Measurements from ENCODE around the gene ANTXR1.

Gene ANTXR1

GRCh38 chr2:69222953-69223658 lies 210.1 kb downstream of the ANTXR1 start:
- H2BK120ac ChIP-seq (ENCODE audit: low read depth, low read length), result peak overlapping the region; percentile 82
- peak; percentile 81 for DNase-seq
- H3K18ac ChIP-seq (ENCODE audit: low read depth in 1 of 2, low read length in 2 of 2), result peak overlapping the region; percentile 58 to 89
- H2BK12ac ChIP-seq (ENCODE audit: low read length in 2 of 2), result peak overlapping the region; percentile 40 to 91
- H2BK15ac ChIP-seq (ENCODE audit: low read depth, poor library complexity, severe bottlenecking), result no peak overlapping the region
- peaks cover 6% of the 10 kb centered on the region for H3K4me1 ChIP-seq (ENCODE audit: control insufficient read depth, insufficient read depth, low read depth, low read length)
- H3K79me1 ChIP-seq (replicated peaks; ENCODE audit: low read length, poor library complexity, severe bottlenecking), result peaks cover 2% of the 10 kb centered on the region
- peak overlapping the region; percentile 57 for H4K8ac ChIP-seq (ENCODE audit: low read length)
- H3K27ac ChIP-seq (ENCODE audit: low read length, poor library complexity, severe bottlenecking), result no peak overlapping the region
- H3K4ac ChIP-seq (ENCODE audit: low read depth in 1 of 2, low read length in 2 of 2), result peak overlapping the region; percentile 76 to 88
- no peak overlapping the region for H3K14ac ChIP-seq (ENCODE audit: low read length in 2 of 2)
- peak overlapping the region; percentile 42 for H3K9ac ChIP-seq (ENCODE audit: low read length)
- peaks cover 2 to 4% of the 10 kb centered on the region in 2 experiments for H3K36me3 ChIP-seq (ENCODE audit: control insufficient read depth in 1 of 2, insufficient read depth in 2 of 2, low read depth in 1 of 2, low read length in 2 of 2)
- 81% methylated on average over 1 of the region's 3 CpGs for WGBS
- no peak overlapping the region for H3K4me2 ChIP-seq (ENCODE audit: low read length, poor library complexity, severe bottlenecking)
- peak overlapping the region; percentile 85 for H4K91ac ChIP-seq (ENCODE audit: low read length)
- H2AK5ac ChIP-seq (ENCODE audit: low read length, severe bottlenecking), result no peak overlapping the region
- H2AFZ ChIP-seq (ENCODE audit: low read depth, low read length), result no peak overlapping the region
- H3K23ac ChIP-seq (ENCODE audit: low read length in 2 of 2), result no peak overlapping the region
- no peak overlapping the region for H2BK5ac ChIP-seq (ENCODE audit: low read depth, low read length, poor library complexity, severe bottlenecking)
- no peaks in the 10 kb centered on the region for H3K27me3 ChIP-seq (ENCODE audit: control insufficient read depth in 1 of 2, insufficient read depth in 1 of 2, low read length in 2 of 2)
- no peaks in the 10 kb centered on the region for H3K9me3 ChIP-seq (ENCODE audit: control insufficient read depth, low read length)
- H3K4me3 ChIP-seq (ENCODE audit: insufficient read depth in 1 of 2, low read depth in 1 of 2, low read length in 2 of 2), result no peak overlapping the region

GRCh38 chr2:69223759-69224511 lies 211.0 kb downstream of the ANTXR1 start:
- H3K27me3 ChIP-seq (ENCODE audit: control insufficient read depth in 1 of 2, insufficient read depth in 1 of 2, low read length in 2 of 2), result no peaks in the 10 kb centered on the region
- no peak overlapping the region for H2AFZ ChIP-seq (ENCODE audit: low read depth, low read length)
- no peak for DNase-seq

GRCh38 chr2:69224512-69224837 lies 211.5 kb downstream of the ANTXR1 start:
- peak overlapping the region; percentile 53 for H4K91ac ChIP-seq (ENCODE audit: low read length)
- peak overlapping the region; percentile 13 to 69 for H3K4ac ChIP-seq (ENCODE audit: low read depth in 1 of 2, low read length in 2 of 2)
- H3K4me3 ChIP-seq (ENCODE audit: insufficient read depth in 1 of 2, low read depth in 1 of 2, low read length in 2 of 2), result no peak overlapping the region
- H2AFZ ChIP-seq (ENCODE audit: low read depth, low read length), result no peak overlapping the region
- H3K9ac ChIP-seq (ENCODE audit: low read length), result no peak overlapping the region
- H2BK15ac ChIP-seq (ENCODE audit: low read depth, poor library complexity, severe bottlenecking), result no peak overlapping the region
- H3K9me3 ChIP-seq (ENCODE audit: control insufficient read depth, low read length), result no peaks in the 10 kb centered on the region
- peak overlapping the region; percentile 61 to 84 for H3K18ac ChIP-seq (ENCODE audit: low read depth in 1 of 2, low read length in 2 of 2)
- no peak overlapping the region for H3K4me2 ChIP-seq (ENCODE audit: low read length, poor library complexity, severe bottlenecking)
- H4K8ac ChIP-seq (ENCODE audit: low read length), result peak overlapping the region; percentile 3
- no peak overlapping the region for H3K27ac ChIP-seq (ENCODE audit: low read length, poor library complexity, severe bottlenecking)
- H2BK5ac ChIP-seq (ENCODE audit: low read depth, low read length, poor library complexity, severe bottlenecking), result no peak overlapping the region
- H2BK12ac ChIP-seq (ENCODE audit: low read length in 2 of 2), result peak overlapping the region; percentile 37 to 87
- WGBS, result 46% methylated on average over 2 of the region's 3 CpGs
- no peaks in the 10 kb centered on the region for H3K27me3 ChIP-seq (ENCODE audit: control insufficient read depth in 1 of 2, insufficient read depth in 1 of 2, low read length in 2 of 2)
- H2AK5ac ChIP-seq (ENCODE audit: low read length, severe bottlenecking), result no peak overlapping the region
- peaks cover 0 to 2% of the 10 kb centered on the region in 2 experiments for H3K36me3 ChIP-seq (ENCODE audit: control insufficient read depth in 1 of 2, insufficient read depth in 2 of 2, low read depth in 1 of 2, low read length in 2 of 2)
- H3K79me1 ChIP-seq (replicated peaks; ENCODE audit: low read length, poor library complexity, severe bottlenecking), result no peaks in the 10 kb centered on the region
- DNase-seq, result no peak
- H3K4me1 ChIP-seq (ENCODE audit: control insufficient read depth, insufficient read depth, low read depth, low read length), result peaks cover 6% of the 10 kb centered on the region
- H3K23ac ChIP-seq (ENCODE audit: low read length in 2 of 2), result no peak overlapping the region
- H3K14ac ChIP-seq (ENCODE audit: low read length in 2 of 2), result no peak overlapping the region
- H2BK120ac ChIP-seq (ENCODE audit: low read depth, low read length), result no peak overlapping the region

More at GRCh38 chr2:69223759-69224511, 211.0 kb downstream of the ANTXR1 start:
- H3K14ac ChIP-seq (ENCODE audit: low read length in 2 of 2), result no peak overlapping the region
- no peak overlapping the region for H3K9ac ChIP-seq (ENCODE audit: low read length)
- WGBS, result 93% methylated on average over 5 of the region's 6 CpGs
- H3K4ac ChIP-seq (ENCODE audit: low read depth in 1 of 2, low read length in 2 of 2), result peak overlapping the region; percentile 69 to 74
- H3K36me3 ChIP-seq (ENCODE audit: control insufficient read depth in 1 of 2, insufficient read depth in 2 of 2, low read depth in 1 of 2, low read length in 2 of 2), result peaks cover 0 to 2% of the 10 kb centered on the region in 2 experiments
- H3K79me1 ChIP-seq (replicated peaks; ENCODE audit: low read length, poor library complexity, severe bottlenecking), result peaks cover 2% of the 10 kb centered on the region
- peak overlapping the region; percentile 76 to 84 for H3K18ac ChIP-seq (ENCODE audit: low read depth in 1 of 2, low read length in 2 of 2)
- H2BK12ac ChIP-seq (ENCODE audit: low read length in 2 of 2), result peak overlapping the region; percentile 72 to 87
- H3K27ac ChIP-seq (ENCODE audit: low read length, poor library complexity, severe bottlenecking), result no peak overlapping the region
- peaks cover 6% of the 10 kb centered on the region for H3K4me1 ChIP-seq (ENCODE audit: control insufficient read depth, insufficient read depth, low read depth, low read length)
- H3K4me3 ChIP-seq (ENCODE audit: insufficient read depth in 1 of 2, low read depth in 1 of 2, low read length in 2 of 2), result no peak overlapping the region
- H2BK15ac ChIP-seq (ENCODE audit: low read depth, poor library complexity, severe bottlenecking), result no peak overlapping the region
- peak overlapping the region; percentile 78 for H4K91ac ChIP-seq (ENCODE audit: low read length)
- no peak overlapping the region for H3K4me2 ChIP-seq (ENCODE audit: low read length, poor library complexity, severe bottlenecking)
- H2AK5ac ChIP-seq (ENCODE audit: low read length, severe bottlenecking), result no peak overlapping the region
- no peak overlapping the region for H2BK120ac ChIP-seq (ENCODE audit: low read depth, low read length)
- no peak overlapping the region for H2BK5ac ChIP-seq (ENCODE audit: low read depth, low read length, poor library complexity, severe bottlenecking)
- H3K9me3 ChIP-seq (ENCODE audit: control insufficient read depth, low read length), result no peaks in the 10 kb centered on the region
- no peak overlapping the region for H3K23ac ChIP-seq (ENCODE audit: low read length in 2 of 2)
- H4K8ac ChIP-seq (ENCODE audit: low read length), result peak overlapping the region; percentile 78

- Histone ChIP-seq H3K23ac (ENCODE audit: low read length in 2 of 2) (no peak overlapping the region), H3K27ac (ENCODE audit: low read length, poor library complexity, severe bottlenecking) (no peak overlapping the region), H2BK15ac (ENCODE audit: low read depth, poor library complexity, severe bottlenecking) (peak overlapping the region; percentile 90), H3K79me1 (replicated peaks; ENCODE audit: low read length, poor library complexity, severe bottlenecking) (no peaks in the 10 kb centered on the region), H3K9me3 (ENCODE audit: control insufficient read depth, low read length) (no peaks in the 10 kb centered on the region), H3K36me3 (ENCODE audit: control insufficient read depth in 1 of 2, insufficient read depth in 2 of 2, low read depth in 1 of 2, low read length in 2 of 2) (peaks cover 0 to 2% of the 10 kb centered on the region in 2 experiments), H3K4ac (ENCODE audit: low read depth in 1 of 2, low read length in 2 of 2) (peak overlapping the region; percentile 17 to 63), H2BK12ac (ENCODE audit: low read length in 2 of 2) (peak overlapping the region; percentile 49 to 87), H2AK5ac (ENCODE audit: low read length, severe bottlenecking) (no peak overlapping the region), H4K8ac (ENCODE audit: low read length) (peak overlapping the region; percentile 76), H3K9ac (ENCODE audit: low read length) (no peak overlapping the region), H3K14ac (ENCODE audit: low read length in 2 of 2) (peak overlapping the region in 1 of 2 experiments; percentile 35), H2BK5ac (ENCODE audit: low read depth, low read length, poor library complexity, severe bottlenecking) (no peak overlapping the region), H2AFZ (ENCODE audit: low read depth, low read length) (no peak overlapping the region), H3K4me3 (ENCODE audit: insufficient read depth in 1 of 2, low read depth in 1 of 2, low read length in 2 of 2) (no peak overlapping the region), H3K4me2 (ENCODE audit: low read length, poor library complexity, severe bottlenecking) (no peak overlapping the region), H2BK120ac (ENCODE audit: low read depth, low read length) (peak overlapping the region; percentile 88), H3K18ac (ENCODE audit: low read depth in 1 of 2, low read length in 2 of 2) (peak overlapping the region; percentile 67 to 90), H3K27me3 (ENCODE audit: control insufficient read depth in 1 of 2, insufficient read depth in 1 of 2, low read length in 2 of 2) (no peaks in the 10 kb centered on the region), H3K4me1 (ENCODE audit: control insufficient read depth, insufficient read depth, low read depth, low read length) (peaks cover 6% of the 10 kb centered on the region), H4K91ac (ENCODE audit: low read length) (peak overlapping the region; percentile 90)
- DNase-seq, result no peak
- WGBS, result 46% methylated on average over 2 of the region's 2 CpGs
These were observed 213.0 kb downstream of the ANTXR1 start for GRCh38 chr2:69225933-69226332.
